ENCODE data around the gene MEGF11.
"Not testable (repeated sequence)": the region's sequence is repeated elsewhere in the genome, so short reads cannot be mapped to it uniquely, and the experiment has no call there.

The MEGF11 gene

GRCh38 chr15:65875458-65875857 is 378.1 kb downstream of the MEGF11 start:
- Histone ChIP-seq H3K4me1 (ENCODE audit: low read length) (peaks cover 11% of the 10 kb centered on the region), H3K79me2 (ENCODE audit: low read length) (peaks cover 51% of the 10 kb centered on the region), H3K36me3 (replicated peaks; ENCODE audit: low read depth, low read length) (peaks cover 23% of the 10 kb centered on the region), H3K27ac (ENCODE audit: low read length) (no peak overlapping the region), H3K27me3 (ENCODE audit: low read depth, low read length) (no peaks in the 10 kb centered on the region), H4K20me1 (ENCODE audit: insufficient read depth, low read length) (peaks cover 27% of the 10 kb centered on the region), H3K4me2 (ENCODE audit: low read length) (no peak overlapping the region), H2AFZ (ENCODE audit: low read depth, low read length) (no peak overlapping the region), H3K4me3 (ENCODE audit: low read length) (no peak overlapping the region), H3K9ac (ENCODE audit: low read length) (no peak overlapping the region), H3K9me3 (ENCODE audit: insufficient read depth, low read length) (no peaks in the 10 kb centered on the region)
- TF ChIP-seq CTCF (IDR thresholded peaks at IDR 0.05; ENCODE audit: low read depth, low read length) (no peak), EZH2phosphoT487 (IDR thresholded peaks at IDR 0.05; ENCODE audit: low read depth) (no peak)

- Histone ChIP-seq H3K27ac (ENCODE audit: low read length) (no peak overlapping the region), H3K27me3 (ENCODE audit: low read depth, low read length) (no peaks in the 10 kb centered on the region), H2AFZ (ENCODE audit: low read depth, low read length) (no peak overlapping the region), H3K36me3 (replicated peaks; ENCODE audit: low read depth, low read length) (peaks cover 11% of the 10 kb centered on the region), H3K79me2 (ENCODE audit: low read length) (peaks cover 63% of the 10 kb centered on the region), H3K4me3 (ENCODE audit: low read length) (no peak overlapping the region), H3K4me2 (ENCODE audit: low read length) (no peak overlapping the region), H3K9ac (ENCODE audit: low read length) (no peak overlapping the region), H3K9me3 (ENCODE audit: insufficient read depth, low read length) (no peaks in the 10 kb centered on the region), H3K4me1 (ENCODE audit: low read length) (peaks cover 16% of the 10 kb centered on the region), H4K20me1 (ENCODE audit: insufficient read depth, low read length) (peaks cover 27% of the 10 kb centered on the region)
- TF ChIP-seq CTCF (IDR thresholded peaks at IDR 0.05; ENCODE audit: low read depth, low read length) (no peak), EZH2phosphoT487 (IDR thresholded peaks at IDR 0.05; ENCODE audit: low read depth) (no peak)
Measured at GRCh38 chr15:65873256-65873655, 380.3 kb downstream of the MEGF11 start.

- H3K36me3 ChIP-seq (replicated peaks; ENCODE audit: low read depth, low read length); H3K27ac ChIP-seq (ENCODE audit: low read length); H3K4me3 ChIP-seq (ENCODE audit: low read length); H3K27me3 ChIP-seq (ENCODE audit: low read depth, low read length); H3K9me3 ChIP-seq (ENCODE audit: insufficient read depth, low read length); H3K4me2 ChIP-seq (ENCODE audit: low read length); H2AFZ ChIP-seq (ENCODE audit: low read depth, low read length); H3K9ac ChIP-seq (ENCODE audit: low read length): not testable (repeated sequence)
- peaks cover 63% of the 10 kb centered on the region for H3K79me2 ChIP-seq (ENCODE audit: low read length)
- H4K20me1 ChIP-seq (ENCODE audit: insufficient read depth, low read length): peaks cover 23% of the 10 kb centered on the region
- H3K4me1 ChIP-seq (ENCODE audit: low read length): peaks cover 16% of the 10 kb centered on the region
Measured at GRCh38 chr15:65872596-65872995, 381.0 kb downstream of the MEGF11 start.

GRCh38 chr15:65871886-65872285 is 381.7 kb downstream of the MEGF11 start:
- H3K4me2 ChIP-seq (ENCODE audit: low read length): peak overlapping the region; percentile 81
- peaks cover 63% of the 10 kb centered on the region for H3K79me2 ChIP-seq (ENCODE audit: low read length)

GRCh38 chr15:65870889-65871533 is 382.5 kb downstream of the MEGF11 start:
- Histone ChIP-seq H3K4me3 (ENCODE audit: low read length) (peak overlapping the region; percentile 94), H2AFZ (ENCODE audit: low read depth, low read length) (no peak overlapping the region), H3K79me2 (ENCODE audit: low read length) (peaks cover 63% of the 10 kb centered on the region), H3K4me1 (ENCODE audit: low read length) (peaks cover 16% of the 10 kb centered on the region), H3K4me2 (ENCODE audit: low read length) (peak overlapping the region; percentile 81), H3K9me3 (ENCODE audit: insufficient read depth, low read length) (no peaks in the 10 kb centered on the region), H3K9ac (ENCODE audit: low read length) (peak overlapping the region; percentile 88), H3K27ac (ENCODE audit: low read length) (peak overlapping the region; percentile 79), H3K27me3 (ENCODE audit: low read depth, low read length) (no peaks in the 10 kb centered on the region), H3K36me3 (replicated peaks; ENCODE audit: low read depth, low read length) (no peaks in the 10 kb centered on the region), H4K20me1 (ENCODE audit: insufficient read depth, low read length) (peaks cover 19% of the 10 kb centered on the region)
- TF ChIP-seq CTCF (IDR thresholded peaks at IDR 0.05; ENCODE audit: low read depth, low read length) (no peak), EZH2phosphoT487 (IDR thresholded peaks at IDR 0.05; ENCODE audit: low read depth) (no peak)

More at GRCh38 chr15:65871886-65872285, 381.7 kb downstream of the MEGF11 start:
- Histone ChIP-seq H4K20me1 (ENCODE audit: insufficient read depth, low read length) (peaks cover 19% of the 10 kb centered on the region), H3K4me1 (ENCODE audit: low read length) (peaks cover 16% of the 10 kb centered on the region), H3K4me3 (ENCODE audit: low read length) (peak overlapping the region; percentile 94)
- H3K27me3 ChIP-seq (ENCODE audit: low read depth, low read length); H3K9ac ChIP-seq (ENCODE audit: low read length); H3K27ac ChIP-seq (ENCODE audit: low read length); H2AFZ ChIP-seq (ENCODE audit: low read depth, low read length); H3K9me3 ChIP-seq (ENCODE audit: insufficient read depth, low read length); H3K36me3 ChIP-seq (replicated peaks; ENCODE audit: low read depth, low read length): not testable (repeated sequence)

Data from OCI-LY3 (cell line).